Stimulated activated CD8-positive, alpha-beta memory T cell treated with anti-CD3 and anti-CD28 coated beads, Interleukin-4, amount 100 ng/mL, for 4 hours (primary cell): ENCODE measurements around the gene DDX25.

ENCODE experiments used
- DNase-seq, 2 donors: peaks; one replicate each; pipeline ENCODE4 v3.0.0-alpha.2; 2020; ENCODE audit warnings: low read depth in 2 of 2, low spot score in 1 of 2

DDX25 gene

DNA sequence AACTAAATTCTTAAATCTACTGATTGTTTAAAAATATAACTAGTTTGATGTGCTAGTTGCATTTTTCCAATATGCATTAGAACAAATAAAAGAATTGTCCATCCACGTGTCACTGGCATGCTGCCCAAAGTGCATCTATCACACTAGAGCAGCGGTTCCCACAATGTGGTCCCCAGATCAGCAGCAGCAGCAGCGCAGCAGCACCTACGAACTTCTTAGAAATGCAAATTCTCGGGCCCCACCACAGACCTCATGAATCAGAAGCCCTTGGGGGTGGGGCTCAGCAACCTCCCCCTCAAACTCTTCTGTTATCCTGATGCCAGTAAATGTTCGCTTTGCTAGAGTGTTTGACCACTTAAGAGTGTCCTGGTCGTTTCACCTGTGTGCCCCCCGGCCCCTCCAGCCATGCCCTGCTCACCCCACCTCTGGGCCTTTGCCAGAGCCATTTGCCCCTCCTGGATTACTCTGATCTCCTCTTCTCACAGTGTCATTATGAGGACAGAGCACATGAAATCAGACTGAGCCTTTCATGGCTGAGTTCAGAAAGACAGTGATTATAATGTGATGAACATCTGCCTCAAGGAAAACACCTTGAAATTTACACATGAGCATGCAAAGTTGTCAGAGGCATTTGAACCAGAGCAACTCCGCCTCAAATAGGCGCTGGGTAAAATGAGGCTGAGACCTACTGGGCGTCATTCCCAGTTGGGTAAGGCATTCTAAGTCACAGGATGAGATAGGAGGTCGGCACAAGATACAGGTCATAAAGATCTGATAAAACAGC, 28.9 kb downstream of the DDX25 start:
- no peak for DNase-seq

DNA sequence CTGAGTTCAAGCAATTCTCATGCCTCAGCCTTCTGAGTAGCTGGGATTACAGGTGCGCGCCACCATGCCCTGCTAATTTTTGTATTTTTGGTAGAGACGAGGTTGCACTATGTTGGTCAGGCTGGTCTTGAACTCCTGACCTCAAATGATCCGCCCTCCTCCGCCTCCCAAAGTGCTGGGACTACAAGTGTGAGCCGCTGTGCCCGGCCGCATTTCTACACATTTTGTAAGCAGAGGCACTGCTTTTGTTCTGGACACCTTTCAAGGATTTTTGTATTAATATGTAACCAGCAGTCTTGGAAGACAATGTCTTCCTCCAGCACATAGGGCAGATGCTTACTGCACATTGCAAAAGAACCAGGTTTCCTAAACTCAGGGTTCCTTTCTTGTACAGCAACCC, 30.2 kb downstream of the DDX25 start:
- no peak for DNase-seq

DNA sequence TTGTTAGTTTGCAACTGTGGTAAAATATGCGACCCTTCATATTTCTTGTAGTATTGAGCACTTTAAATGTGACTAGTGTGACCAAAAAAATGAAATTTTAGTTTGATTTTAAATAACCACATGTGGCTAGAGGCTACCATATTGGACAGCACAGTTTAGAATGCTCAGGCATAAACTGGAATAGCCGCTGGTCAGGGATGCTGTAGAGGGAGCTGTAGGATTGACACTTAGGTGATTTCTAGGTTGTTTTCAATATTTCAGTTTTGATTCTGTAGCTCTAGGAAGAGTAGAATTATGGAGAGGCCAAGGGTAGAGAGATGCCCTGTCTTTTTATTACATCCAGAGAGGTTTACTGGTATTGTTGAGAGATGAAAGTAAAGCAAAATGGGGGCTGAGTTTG, 30.7 kb downstream of the DDX25 start:
- no peak for DNase-seq

GRCh38 chr11:125935618-125936199, 31.4 kb downstream of the DDX25 start:
- no peak for DNase-seq

- no peak for DNase-seq
These were observed 34.1 kb downstream of the DDX25 start for GRCh38 chr11:125938418-125938817.

- no peak for DNase-seq
These were observed 34.8 kb downstream of the DDX25 start for GRCh38 chr11:125939081-125939521.

DNA sequence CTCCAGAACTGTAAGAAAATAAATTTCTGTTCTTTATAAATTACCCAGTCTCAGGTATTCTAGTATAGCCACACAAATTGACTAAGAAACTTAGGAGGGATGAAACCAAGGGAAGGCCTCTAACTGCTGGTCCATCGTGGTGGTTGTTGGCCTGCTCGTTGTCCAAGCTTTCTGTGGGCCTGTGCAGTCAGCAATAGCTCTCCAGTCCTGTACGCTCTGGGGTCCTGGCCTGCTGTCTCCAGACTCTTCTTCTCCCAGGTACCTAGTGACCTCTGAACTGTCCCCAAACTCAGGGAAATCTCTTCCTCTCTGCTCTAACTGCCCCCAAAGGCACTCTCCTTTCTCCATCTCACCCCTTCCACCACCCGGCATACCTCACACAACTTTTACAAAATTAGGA, 35.8 kb downstream of the DDX25 start:
- DNase-seq = no peak

- DNase-seq = no peak
These were observed 36.9 kb downstream of the DDX25 start for GRCh38 chr11:125941267-125941618.

- DNase-seq = peak in 1 of 2 donors; percentile 5
These were observed 37.6 kb downstream of the DDX25 start for GRCh38 chr11:125941619-125942611.

- DNase-seq = no peak
These were observed 38.6 kb downstream of the DDX25 start for GRCh38 chr11:125942771-125943428.

DNA sequence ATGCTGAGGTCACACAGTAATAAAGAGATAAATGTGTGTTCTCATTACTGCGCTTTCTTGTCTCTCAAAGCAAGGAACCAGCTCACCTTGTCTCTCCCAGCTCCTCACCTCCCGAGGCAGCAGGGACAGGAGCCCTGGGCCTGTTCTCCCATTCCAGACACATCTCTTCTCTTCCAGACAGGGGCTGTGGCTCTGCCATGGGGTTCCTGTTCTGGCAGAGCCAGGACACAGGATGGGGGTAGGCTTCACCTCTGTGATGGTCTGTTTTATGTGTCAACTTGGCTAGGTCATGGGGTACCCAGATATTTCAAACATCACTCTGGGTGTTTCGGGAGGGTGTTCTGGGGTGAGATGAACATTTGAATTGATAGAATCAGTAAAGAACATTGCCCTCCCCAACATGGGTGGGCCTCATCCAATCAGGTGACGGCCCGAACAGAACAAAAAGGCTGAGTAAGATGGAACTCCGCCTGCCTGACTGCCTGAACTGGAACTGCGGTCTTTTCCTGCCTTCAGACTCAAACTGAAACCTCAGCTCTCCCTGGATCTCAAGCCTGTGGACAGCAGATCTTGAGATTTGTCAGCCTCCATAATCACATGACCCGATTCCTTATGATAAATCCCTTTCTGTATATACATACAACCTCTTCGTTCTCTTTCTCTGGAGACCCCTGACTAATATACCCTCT, 39.5 kb downstream of the DDX25 start:
- no peak for DNase-seq

GRCh38 chr11:125944350-125945010, 40.2 kb downstream of the DDX25 start:
- no peak for DNase-seq

GRCh38 chr11:125945011-125945796, 40.9 kb downstream of the DDX25 start:
- no peak for DNase-seq

GRCh38 chr11:125945797-125946520, 41.7 kb downstream of the DDX25 start, which contains the start of gene VSIG10L2:
TSS of gene VSIG10L2 (plus strand) at chr11:125946044. CDS start at chr11:125946056, 12 bp downstream.
- no peak for DNase-seq

- no peak for DNase-seq
These were observed 42.6 kb downstream of the DDX25 start for GRCh38 chr11:125946712-125947418.

- no peak for DNase-seq
These were observed 43.3 kb downstream of the DDX25 start for GRCh38 chr11:125947419-125948277.
